ENCODE results near the gene LCAT. TPM values are rescaled to one million over a fixed set of nuclear protein-coding genes. Genes with fewer than 3 reads are reported as not detected.

Gene LCAT, protein sequence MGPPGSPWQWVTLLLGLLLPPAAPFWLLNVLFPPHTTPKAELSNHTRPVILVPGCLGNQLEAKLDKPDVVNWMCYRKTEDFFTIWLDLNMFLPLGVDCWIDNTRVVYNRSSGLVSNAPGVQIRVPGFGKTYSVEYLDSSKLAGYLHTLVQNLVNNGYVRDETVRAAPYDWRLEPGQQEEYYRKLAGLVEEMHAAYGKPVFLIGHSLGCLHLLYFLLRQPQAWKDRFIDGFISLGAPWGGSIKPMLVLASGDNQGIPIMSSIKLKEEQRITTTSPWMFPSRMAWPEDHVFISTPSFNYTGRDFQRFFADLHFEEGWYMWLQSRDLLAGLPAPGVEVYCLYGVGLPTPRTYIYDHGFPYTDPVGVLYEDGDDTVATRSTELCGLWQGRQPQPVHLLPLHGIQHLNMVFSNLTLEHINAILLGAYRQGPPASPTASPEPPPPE
- polyA plus RNA-seq = 18.5 TPM
- long read RNA-seq, donor 1, partial matches to known transcripts = 0 of 1 reads
- long read RNA-seq, donor 1, other reads (novel, unspliced or antisense) = 0 of 1 reads
- long read RNA-seq, donor 2, partial matches to known transcripts = 0 of 2 reads
- long read RNA-seq, donor 2, other reads (novel, unspliced or antisense) = 0 of 2 reads
- long read RNA-seq, donor 3 = 0 reads
- long read RNA-seq, donor 4 = 0 reads
- long read RNA-seq, donor 5 = 0 reads
- long read RNA-seq, donor 6, partial matches to known transcripts = 0 of 1 reads
- long read RNA-seq, donor 6, other reads (novel, unspliced or antisense) = 0 of 1 reads
- long read RNA-seq, donor 7 = 0 reads
- long read RNA-seq, donor 8, partial matches to known transcripts = 0 of 1 reads
- long read RNA-seq, donor 8, other reads (novel, unspliced or antisense) = 0 of 1 reads
- long read RNA-seq, donor 9, partial matches to known transcripts = 0 of 1 reads
- long read RNA-seq, donor 9, other reads (novel, unspliced or antisense) = 0 of 1 reads
- long read RNA-seq, donor 10, transcript LCAT-204 (5 exons, 1,240 nt) = major isoform, 6 of 6 reads
- long read RNA-seq, donor 10, partial matches to known transcripts = 0 of 6 reads
- long read RNA-seq, donor 10, other reads (novel, unspliced or antisense) = 0 of 6 reads
- long read RNA-seq, donor 11 = 0 reads

DNA sequence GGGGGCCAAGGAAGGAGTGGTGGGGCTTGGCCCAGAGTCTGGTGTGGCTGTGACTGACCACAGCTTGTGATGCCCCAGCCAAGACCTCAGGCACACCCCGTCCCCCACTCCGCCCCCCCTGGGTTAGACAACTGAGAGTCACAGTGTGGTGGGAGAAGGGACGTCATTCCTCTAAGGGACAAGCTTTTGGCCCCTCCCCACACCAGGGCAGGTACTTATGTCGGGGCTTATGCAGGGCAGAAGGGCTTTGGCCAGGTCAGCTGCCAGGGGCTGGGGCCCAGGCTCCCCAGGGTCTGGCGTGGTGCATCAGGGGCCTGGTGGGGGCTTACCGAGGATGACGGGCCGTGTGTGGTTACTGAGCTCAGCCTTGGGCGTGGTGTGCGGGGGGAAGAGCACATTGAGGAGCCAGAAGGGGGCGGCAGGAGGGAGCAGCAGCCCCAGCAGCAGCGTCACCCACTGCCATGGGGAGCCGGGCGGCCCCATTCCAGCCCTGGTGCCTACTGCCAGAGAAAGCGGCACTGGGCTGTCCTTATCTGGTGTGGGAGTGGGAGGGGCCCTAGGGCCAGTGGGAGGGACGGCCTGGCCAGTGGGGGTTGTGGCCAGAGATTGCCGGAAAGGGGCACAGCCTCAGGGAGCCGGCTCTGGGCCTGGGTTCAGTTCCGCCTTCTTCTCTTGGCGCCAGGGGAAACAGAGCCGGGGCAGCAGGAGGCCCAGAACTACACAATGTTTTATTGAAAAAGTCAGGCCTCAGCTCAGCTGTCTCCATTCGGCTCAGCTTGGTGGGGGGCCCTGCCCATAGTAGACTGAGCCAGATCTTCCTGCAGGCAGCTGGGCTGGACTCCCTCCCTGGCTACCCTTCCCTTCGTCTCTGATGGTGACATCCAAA, at the start of gene LCAT:
LCAT (minus strand) TSS at position 502 of the 886 bp plus-strand sequence; CDS start at position 483, 19 bp downstream.
- H3K4me1 ChIP-seq (ENCODE audit: control insufficient read depth, insufficient read depth, low read length) = peaks cover 11% of the 10 kb centered on the region
- no peak within 1 kb of the TSS for H3K27ac ChIP-seq (ENCODE audit: low read length)
- H3K36me3 ChIP-seq (ENCODE audit: control insufficient read depth, insufficient read depth, low read length) = peaks cover 48% of the 10 kb centered on the region
- WGBS (ENCODE audit: insufficient coverage, low lambda C conversion rate) = no CpG with 5 or more reads among the region's 23 CpGs
- no peaks in the 10 kb centered on the region for H3K27me3 ChIP-seq (ENCODE audit: control insufficient read depth, insufficient read depth, low read length)
- no peak within 1 kb of the TSS for H3K4me3 ChIP-seq (ENCODE audit: low read length)
- DNase-seq = no peak
- H3K9me3 ChIP-seq (ENCODE audit: control insufficient read depth, low read depth, low read length) = peaks cover 10% of the 10 kb centered on the region

DNA sequence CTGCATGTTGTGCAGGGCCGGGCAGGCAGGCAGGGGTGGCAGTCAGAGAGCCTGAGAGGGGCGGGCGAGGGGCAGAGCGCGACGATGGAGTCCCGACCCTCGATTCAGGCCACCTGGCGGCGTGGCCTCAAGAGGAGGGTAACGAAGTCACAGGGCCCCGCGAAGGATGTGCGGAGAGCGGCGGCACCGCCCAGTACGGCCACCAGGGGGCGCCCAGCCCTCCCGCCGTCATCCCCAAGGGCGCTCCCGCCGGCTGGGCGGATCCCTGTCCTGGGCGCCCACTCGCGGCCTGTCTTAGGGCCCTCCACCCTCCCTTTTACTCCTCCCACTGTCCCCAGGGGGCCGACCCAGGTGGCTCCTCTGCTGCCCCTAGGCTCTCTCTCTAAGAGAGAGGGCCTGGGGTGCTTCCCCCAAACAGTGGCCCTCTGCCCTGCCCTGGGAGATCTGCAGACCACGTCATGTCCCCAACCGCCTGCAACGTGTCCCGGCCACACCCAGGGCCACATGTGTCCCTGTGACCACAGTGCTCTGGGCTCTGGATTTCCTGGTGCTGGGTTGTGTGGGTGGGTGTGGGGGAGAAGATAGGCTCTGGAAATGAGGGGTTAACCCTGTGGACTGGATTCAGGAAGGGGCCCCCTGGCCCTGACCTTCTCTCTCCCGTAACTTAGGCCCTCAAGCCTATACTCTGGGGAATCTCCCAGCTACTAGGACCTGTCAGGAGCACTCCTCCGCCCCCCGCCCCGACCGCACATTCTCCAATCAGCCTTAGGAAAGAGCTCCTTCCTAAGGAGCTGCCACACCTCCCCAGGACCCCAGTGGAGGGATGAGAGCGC, 49.5 kb upstream of the LCAT start:
- Histone ChIP-seq H3K27me3 (ENCODE audit: control insufficient read depth, insufficient read depth, low read length) (no peaks in the 10 kb centered on the region), H3K27ac (ENCODE audit: low read length) (no peak overlapping the region), H3K4me3 (ENCODE audit: low read length) (peak overlapping the region; percentile 23), H3K36me3 (ENCODE audit: control insufficient read depth, insufficient read depth, low read length) (no peaks in the 10 kb centered on the region), H3K9me3 (ENCODE audit: control insufficient read depth, low read depth, low read length) (no peaks in the 10 kb centered on the region), H3K4me1 (ENCODE audit: control insufficient read depth, insufficient read depth, low read length) (peaks cover 7% of the 10 kb centered on the region)
- WGBS (ENCODE audit: insufficient coverage, low lambda C conversion rate) = no CpG with 5 or more reads among the region's 39 CpGs
- peak; percentile 55 to 74 for DNase-seq

- H3K27ac ChIP-seq (ENCODE audit: low read length) = no peak overlapping the region
- H3K4me3 ChIP-seq (ENCODE audit: low read length) = no peak overlapping the region
- no CpG with 5 or more reads among the region's 20 CpGs for WGBS (ENCODE audit: insufficient coverage, low lambda C conversion rate)
- no peaks in the 10 kb centered on the region for H3K27me3 ChIP-seq (ENCODE audit: control insufficient read depth, insufficient read depth, low read length)
- no peaks in the 10 kb centered on the region for H3K9me3 ChIP-seq (ENCODE audit: control insufficient read depth, low read depth, low read length)
- no peak for DNase-seq
- no peaks in the 10 kb centered on the region for H3K36me3 ChIP-seq (ENCODE audit: control insufficient read depth, insufficient read depth, low read length)
- H3K4me1 ChIP-seq (ENCODE audit: control insufficient read depth, insufficient read depth, low read length) = peaks cover 7% of the 10 kb centered on the region
These were observed 48.8 kb upstream of the LCAT start for GRCh38 chr16:67992661-67993206.

GRCh38 chr16:67990018-67990386, 46.1 kb upstream of the LCAT start:
- Histone ChIP-seq H3K9me3 (ENCODE audit: control insufficient read depth, low read depth, low read length) (no peaks in the 10 kb centered on the region), H3K4me3 (ENCODE audit: low read length) (no peak overlapping the region), H3K4me1 (ENCODE audit: control insufficient read depth, insufficient read depth, low read length) (peaks cover 7% of the 10 kb centered on the region), H3K27ac (ENCODE audit: low read length) (no peak overlapping the region), H3K36me3 (ENCODE audit: control insufficient read depth, insufficient read depth, low read length) (no peaks in the 10 kb centered on the region), H3K27me3 (ENCODE audit: control insufficient read depth, insufficient read depth, low read length) (no peaks in the 10 kb centered on the region)
- WGBS (ENCODE audit: insufficient coverage, low lambda C conversion rate) = no CpG with 5 or more reads among the region's 6 CpGs
- DNase-seq = no peak

- DNase-seq = no peak
- no CpG with 5 or more reads among the region's 8 CpGs for WGBS (ENCODE audit: insufficient coverage, low lambda C conversion rate)
These were observed 45.5 kb upstream of the LCAT start for GRCh38 chr16:67989322-67990017.

DNA sequence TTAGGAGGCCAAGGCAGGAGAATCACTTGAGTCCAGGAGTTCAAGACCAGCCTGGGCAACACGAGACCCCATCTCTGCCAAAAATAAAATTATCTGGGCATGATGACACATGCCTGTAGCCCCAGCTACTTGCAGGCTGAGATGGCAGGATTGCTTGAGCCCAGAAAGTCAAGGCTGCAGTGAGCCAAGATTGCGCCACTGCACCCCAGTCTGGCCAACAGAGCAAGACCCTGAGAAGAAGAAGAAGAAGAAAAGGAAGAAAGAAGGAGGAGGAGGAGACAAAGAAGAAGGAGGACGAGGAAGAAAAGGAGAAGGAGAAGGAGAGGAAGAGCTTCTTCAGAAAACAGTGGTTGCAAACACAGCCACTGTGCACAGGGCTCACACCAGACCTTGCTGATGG, 44.8 kb upstream of the LCAT start:
- Histone ChIP-seq H3K4me1 (ENCODE audit: control insufficient read depth, insufficient read depth, low read length) (peaks cover 6% of the 10 kb centered on the region), H3K4me3 (ENCODE audit: low read length) (no peak overlapping the region), H3K27ac (ENCODE audit: low read length) (no peak overlapping the region), H3K27me3 (ENCODE audit: control insufficient read depth, insufficient read depth, low read length) (no peaks in the 10 kb centered on the region), H3K36me3 (ENCODE audit: control insufficient read depth, insufficient read depth, low read length) (no peaks in the 10 kb centered on the region), H3K9me3 (ENCODE audit: control insufficient read depth, low read depth, low read length) (no peaks in the 10 kb centered on the region)
- WGBS (ENCODE audit: insufficient coverage, low lambda C conversion rate) = 96% methylated on average over 2 of the region's 3 CpGs
- no peak for DNase-seq

More at GRCh38 chr16:67989322-67990017, 45.5 kb upstream of the LCAT start:
- no peak overlapping the region for H3K4me3 ChIP-seq (ENCODE audit: low read length)
- H3K9me3 ChIP-seq (ENCODE audit: control insufficient read depth, low read depth, low read length) = no peaks in the 10 kb centered on the region
- H3K4me1 ChIP-seq (ENCODE audit: control insufficient read depth, insufficient read depth, low read length) = peaks cover 7% of the 10 kb centered on the region
- H3K36me3 ChIP-seq (ENCODE audit: control insufficient read depth, insufficient read depth, low read length) = no peaks in the 10 kb centered on the region
- no peak overlapping the region for H3K27ac ChIP-seq (ENCODE audit: low read length)
- H3K27me3 ChIP-seq (ENCODE audit: control insufficient read depth, insufficient read depth, low read length) = no peaks in the 10 kb centered on the region

- no peaks in the 10 kb centered on the region for H3K4me1 ChIP-seq (ENCODE audit: control insufficient read depth, insufficient read depth, low read length)
- H3K4me3 ChIP-seq (ENCODE audit: low read length) = no peak overlapping the region
- H3K9me3 ChIP-seq (ENCODE audit: control insufficient read depth, low read depth, low read length) = no peaks in the 10 kb centered on the region
- no CpG with 5 or more reads among the region's 11 CpGs for WGBS (ENCODE audit: insufficient coverage, low lambda C conversion rate)
- DNase-seq = peak in 1 of 2 donors; percentile 9
- H3K27me3 ChIP-seq (ENCODE audit: control insufficient read depth, insufficient read depth, low read length) = no peaks in the 10 kb centered on the region
- H3K36me3 ChIP-seq (ENCODE audit: control insufficient read depth, insufficient read depth, low read length) = no peaks in the 10 kb centered on the region
- H3K27ac ChIP-seq (ENCODE audit: low read length) = no peak overlapping the region
These were observed 43.7 kb upstream of the LCAT start for GRCh38 chr16:67987460-67988160.

- Histone ChIP-seq H3K27me3 (ENCODE audit: control insufficient read depth, insufficient read depth, low read length) (no peaks in the 10 kb centered on the region), H3K4me1 (ENCODE audit: control insufficient read depth, insufficient read depth, low read length) (no peaks in the 10 kb centered on the region), H3K27ac (ENCODE audit: low read length) (no peak overlapping the region), H3K36me3 (ENCODE audit: control insufficient read depth, insufficient read depth, low read length) (no peaks in the 10 kb centered on the region), H3K4me3 (ENCODE audit: low read length) (no peak overlapping the region), H3K9me3 (ENCODE audit: control insufficient read depth, low read depth, low read length) (no peaks in the 10 kb centered on the region)
- no peak for DNase-seq
- WGBS (ENCODE audit: insufficient coverage, low lambda C conversion rate) = no CpG with 5 or more reads among the region's 5 CpGs
These were observed 43.0 kb upstream of the LCAT start for GRCh38 chr16:67986949-67987348.
